ENCODE measurements around the gene DPH6.
"Not testable (repeated sequence)": the region's sequence is repeated elsewhere in the genome, so short reads cannot be mapped to it uniquely, and the experiment has no call there.

The DPH6 gene

DNA sequence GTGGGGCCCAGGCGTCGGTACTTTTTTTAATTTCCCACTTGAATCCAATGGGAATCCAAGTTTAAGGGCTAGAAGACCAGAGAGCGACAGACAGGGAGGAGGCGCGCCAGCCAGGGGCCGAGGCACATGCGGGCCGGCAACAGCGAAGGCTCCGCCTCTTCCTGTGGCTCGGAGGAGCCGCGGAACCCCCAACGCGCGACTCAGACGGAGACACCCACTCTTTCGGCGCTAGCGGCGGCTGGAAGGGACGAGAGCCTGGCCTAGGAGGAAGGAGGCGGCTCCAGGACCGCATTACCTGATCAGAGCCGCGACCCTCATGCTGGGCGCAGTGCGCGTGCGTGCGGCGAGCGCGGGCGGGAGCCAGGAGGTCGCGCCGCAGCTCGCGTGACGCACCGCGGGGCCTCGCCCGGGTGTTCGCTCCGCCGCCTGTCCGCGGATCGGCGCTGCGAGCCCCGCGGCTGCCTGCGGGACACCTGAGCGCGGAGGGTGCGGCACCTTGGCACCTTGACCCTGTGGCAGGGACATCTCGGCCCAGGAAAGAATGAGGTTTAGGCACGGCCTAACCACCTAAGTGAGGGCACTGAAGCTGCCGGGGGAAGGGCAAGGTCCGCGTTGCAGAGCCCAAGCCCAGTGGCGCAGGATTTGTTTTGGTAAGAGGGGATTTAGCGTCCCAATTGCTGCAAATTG lies at the start of gene DPH6:
Gene DPH6, minus strand, starts transcription at position 342 of the 687 bp plus-strand sequence. Its CDS starts 24 bp downstream, at position 318.
- no peak for DNase-seq

GRCh38 chr15:35595656-35596055 lies 49.7 kb upstream of the DPH6 start:
- no peak for DNase-seq

- DNase-seq: not testable (repeated sequence)
Measured at GRCh38 chr15:35591987-35592386, 46.0 kb upstream of the DPH6 start.

GRCh38 chr15:35583863-35584528 lies 38.0 kb upstream of the DPH6 start:
- DNase-seq: no peak

DNA sequence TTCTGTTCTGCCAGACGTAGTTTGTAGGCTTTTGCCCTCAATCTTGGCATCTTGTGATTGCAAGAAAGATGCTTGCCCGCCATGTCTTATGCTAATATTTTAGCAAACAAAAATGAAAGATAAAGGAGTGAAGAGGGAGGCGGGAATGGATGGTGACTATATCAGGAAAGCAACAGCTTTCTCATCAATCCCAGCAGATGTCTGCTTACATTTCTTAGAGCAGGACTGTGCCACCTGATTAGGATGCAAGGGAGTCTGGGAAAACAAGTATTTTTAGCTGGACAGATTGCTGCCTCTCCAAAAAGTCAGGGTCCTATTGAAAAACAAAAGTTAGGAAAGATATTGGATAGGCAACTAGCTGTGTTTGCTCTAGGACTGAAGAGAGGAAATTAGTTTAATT lies 34.6 kb upstream of the DPH6 start:
- no peak for DNase-seq

GRCh38 chr15:35567392-35567791 lies 21.4 kb upstream of the DPH6 start:
- no peak for DNase-seq

GRCh38 chr15:35566991-35567390 lies 21.0 kb upstream of the DPH6 start:
- no peak for DNase-seq

DNA sequence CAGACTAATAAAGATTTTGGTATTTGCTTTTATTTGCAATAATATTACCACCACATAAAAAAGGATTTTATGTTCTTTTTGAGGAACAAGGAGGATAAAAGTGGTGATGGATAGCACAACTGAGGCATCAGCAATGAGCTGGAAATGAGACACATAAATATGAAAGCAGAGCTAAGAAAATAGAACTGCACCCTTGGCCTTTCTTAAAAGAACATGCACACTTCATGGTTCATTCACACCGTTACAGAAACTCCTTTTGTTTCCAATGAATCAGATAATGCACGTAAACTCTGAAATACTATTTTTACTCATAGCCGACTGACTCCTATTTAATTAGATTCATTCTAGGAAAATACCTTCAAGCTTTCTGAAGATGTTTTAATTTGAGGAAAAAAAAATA lies 19.9 kb upstream of the DPH6 start:
- DNase-seq: no peak

GRCh38 chr15:35562641-35563040 lies 16.7 kb upstream of the DPH6 start:
- DNase-seq: no peak

GRCh38 chr15:35561308-35561707 lies 15.3 kb upstream of the DPH6 start:
- no peak for DNase-seq

DNA sequence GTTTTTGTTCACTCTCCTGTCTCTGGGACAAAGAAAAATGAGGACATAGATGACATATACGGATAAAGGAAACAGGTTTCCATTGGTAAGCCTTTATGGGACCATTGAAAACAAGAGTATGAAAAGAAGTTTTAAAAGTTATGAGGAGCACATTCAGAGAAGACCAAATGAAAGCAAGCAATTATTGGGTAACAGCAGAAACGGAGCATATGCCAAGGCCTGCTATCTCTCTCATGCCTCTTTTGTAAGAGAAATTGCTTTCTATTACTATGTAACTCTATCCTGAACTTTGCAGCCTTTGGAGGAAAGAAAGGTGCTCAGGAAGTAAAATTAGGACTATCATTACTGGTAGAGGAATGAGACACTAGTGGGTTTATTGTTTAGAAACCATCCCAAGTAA lies 14.9 kb upstream of the DPH6 start:
- DNase-seq: no peak

- no peak for DNase-seq
Measured at GRCh38 chr15:35560258-35560657, 14.3 kb upstream of the DPH6 start.

DNA sequence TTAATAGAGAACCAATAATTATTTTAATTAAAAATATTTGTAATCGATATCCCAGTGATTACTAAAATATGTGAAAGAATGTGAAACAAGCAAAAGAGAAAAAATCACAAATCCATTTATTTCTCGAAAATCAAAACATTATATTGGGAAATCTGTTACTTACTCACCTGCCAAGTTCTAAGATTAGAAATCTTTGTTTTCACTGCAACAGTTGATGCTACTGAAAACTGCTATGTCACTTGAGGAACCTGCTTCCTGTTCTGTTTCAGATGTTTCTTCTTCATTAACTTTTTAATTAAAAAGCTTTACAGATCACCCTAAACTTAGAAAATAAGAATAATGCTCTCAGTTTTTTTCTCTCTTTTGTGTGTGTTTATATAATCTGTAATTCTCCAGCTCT lies 13.7 kb upstream of the DPH6 start:
- no peak for DNase-seq

DNA sequence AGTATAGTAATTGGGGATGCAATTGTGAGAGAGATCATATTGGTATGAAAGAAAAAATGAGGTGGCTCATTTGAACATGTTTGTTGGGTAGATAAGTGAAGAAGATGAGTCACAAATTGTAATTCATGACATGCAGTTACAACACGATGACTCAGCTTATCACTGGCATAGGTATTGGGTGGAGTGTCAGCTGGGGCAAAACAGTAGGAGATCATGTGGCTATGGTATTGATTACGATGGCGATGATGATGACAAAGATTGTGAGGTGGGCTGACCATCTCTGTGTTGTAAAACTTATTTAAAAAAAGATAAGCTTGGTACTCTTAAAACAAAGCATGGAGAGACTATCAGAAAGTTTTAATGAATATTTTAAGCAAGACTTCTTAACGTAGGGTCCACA lies 11.6 kb upstream of the DPH6 start:
- DNase-seq: no peak

- no peak for DNase-seq
Measured at GRCh38 chr15:35557012-35557411, 11.0 kb upstream of the DPH6 start.

GRCh38 chr15:35555244-35555643 lies 9.3 kb upstream of the DPH6 start:
- no peak for DNase-seq

DNA sequence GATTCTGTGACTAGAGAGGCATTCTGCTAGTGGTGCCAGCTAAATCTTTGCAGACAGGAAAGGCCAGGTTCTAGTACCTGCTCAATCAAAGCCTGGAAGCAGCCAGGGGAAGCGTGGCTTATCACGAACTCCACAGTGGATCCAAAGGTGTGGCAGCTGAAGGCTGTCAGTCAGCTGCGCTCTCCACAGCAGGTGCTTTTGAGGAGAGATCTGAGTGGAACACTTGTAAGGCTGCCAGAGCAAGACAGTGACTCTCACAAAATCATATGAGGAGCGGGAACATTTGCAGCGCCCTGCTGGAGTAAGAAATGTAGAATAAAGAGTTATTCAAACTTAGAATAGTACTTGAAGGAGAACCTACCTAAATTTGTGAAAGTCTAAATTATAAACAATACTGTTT lies 5.0 kb upstream of the DPH6 start:
- no peak for DNase-seq

- DNase-seq: no peak
Measured at GRCh38 chr15:35549567-35549966, 3.6 kb upstream of the DPH6 start.

GRCh38 chr15:35548435-35548834 lies 2.5 kb upstream of the DPH6 start:
- no peak for DNase-seq

- DNase-seq: no peak
Measured at GRCh38 chr15:35547775-35548364, 1.9 kb upstream of the DPH6 start.

- DNase-seq: no peak
Measured at GRCh38 chr15:35546511-35547381, 781 bp upstream of the DPH6 start.

DNA sequence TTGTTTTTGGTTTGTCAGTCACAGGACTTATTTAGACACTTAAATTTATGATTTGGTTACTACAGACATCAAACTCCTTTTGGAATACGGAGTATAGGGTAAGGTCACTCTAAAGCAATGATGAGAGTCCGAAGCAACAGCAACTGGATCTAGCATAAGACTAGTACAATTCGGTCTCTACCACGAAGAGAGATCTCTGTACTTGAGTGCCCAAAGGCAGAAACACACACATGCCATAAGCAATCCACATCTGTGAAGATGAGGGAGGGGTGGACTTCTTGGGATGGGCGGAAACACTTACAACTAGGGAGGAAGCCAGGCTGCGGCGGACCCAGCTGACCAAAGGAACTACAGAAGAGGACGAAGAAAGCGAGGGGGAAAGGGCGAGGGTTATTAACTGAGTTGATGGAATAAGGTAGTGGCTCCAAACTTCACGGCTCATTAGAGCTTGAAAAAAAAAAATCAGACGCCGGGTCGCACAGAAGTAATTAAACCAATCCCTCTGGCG lies 595 bp downstream of the DPH6 start:
- no peak for DNase-seq

GRCh38 chr15:35540885-35541284 lies 5.1 kb downstream of the DPH6 start:
- DNase-seq: no peak
